HepG2 (cell line): Measurements from ENCODE around the gene CERT1. TPM values are rescaled to one million over a fixed set of nuclear protein-coding genes. Genes with fewer than 3 reads are reported as not detected.

Experiments used
- ATAC-seq: fragments of 200-7000 bp; cut with Tn5 transposase; 3 replicates; pipeline ENCODE4 v1.9.1; 2020; ENCODE audit warnings: mild to moderate bottlenecking, moderate library complexity
- BruUV-seq: library from RNA; stranded (reverse); fragments of 400-500 nt; replicated peaks from 2 replicates; lab custom pipeline; 2021; lab: Mats Ljungman, UMichigan
- CTCF ChIA-PET: fragments of 300-600 bp; formaldehyde crosslinking; extraction: SDS; loops from one replicate; lab custom pipeline; 2021; ENCODE audit warnings: low total read pairs, inconsistent platforms, low intra/inter-chr PET ratio; lab: Yijun Ruan, JAX
- POLR2A ChIA-PET: fragments of 350-600 bp; sonication (Branson Sonifier 250); formaldehyde crosslinking; loops from one replicate; lab custom pipeline; 2020; ENCODE audit warnings: antibody characterized with exemption, inconsistent platforms; lab: Yijun Ruan, JAX
- DNase-seq: peaks from one replicate; pipeline ENCODE4 v3.0.0-alpha.2; 2015; ENCODE audit warnings: low spot score
- FAIRE-seq: peaks from 3 replicates; lab custom pipeline; 2011; peaks lifted over from hg19 to GRCh38; lab: Jason Lieb, UNC
- H2AFZ ChIP-seq: one replicate; pipeline ENCODE4 v1.6.1; 2011; ENCODE audit warnings: low read length, inconsistent platforms
- H3K27ac ChIP-seq: fragments of 300-600 bp; 3 replicates; pipeline ENCODE4 v1.8.0; 2011; ENCODE audit warnings: mixed run types, mild to moderate bottlenecking, mixed read lengths, low read length, inconsistent platforms; ENCODE audit not compliant: insufficient read depth; ENCODE audit errors: extremely low read length
- H3K27me3 ChIP-seq, 2 experiments: fragments of 200-600 bp in 1 of 2; 2 replicates in 1 of 2; 3 replicates in 1 of 2; pipeline versions ENCODE4 v1.6.0 to v1.8.0; 2011; ENCODE audit warnings: low read length in 2 of 2, mild to moderate bottlenecking in 2 of 2, moderate library complexity in 2 of 2, inconsistent platforms in 1 of 2; ENCODE audit not compliant: insufficient read depth in 2 of 2, control insufficient read depth in 1 of 2
- H3K36me3 ChIP-seq, 2 experiments: fragments of 200-600 bp in 1 of 2; replicated peaks in 1 of 2; 2 replicates in 1 of 2; 3 replicates in 1 of 2; pipeline versions ENCODE4 v1.5.1 to v1.8.0; 2011; ENCODE audit warnings: low read length in 2 of 2, inconsistent platforms in 1 of 2; ENCODE audit not compliant: insufficient read depth in 2 of 2, control insufficient read depth in 1 of 2
- H3K4me1 ChIP-seq: 2 replicates; pipeline ENCODE4 v1.5.1; 2012; ENCODE audit warnings: low read length, inconsistent platforms; ENCODE audit not compliant: insufficient read depth
- H3K4me2 ChIP-seq: 2 replicates; pipeline ENCODE4 v1.6.0; 2011; ENCODE audit warnings: low read depth, low read length, inconsistent platforms
- H3K4me3 ChIP-seq, 3 experiments: fragments of 200-600 bp in 1 of 3; sonication (generic), shearing (Covaris generic) in 1 of 3; replicated peaks in 1 of 3; 2 replicates each; pipeline ENCODE4 v1.5.1; 2011 to 2016; ENCODE audit warnings: low read length in 3 of 3, inconsistent platforms in 2 of 3, low read depth in 2 of 3, mild to moderate bottlenecking in 2 of 3, control low read depth in 1 of 3, mixed read lengths in 1 of 3; ENCODE audit not compliant: insufficient read depth in 1 of 3
- H3K79me2 ChIP-seq: one replicate; pipeline ENCODE4 v1.6.1; 2011; ENCODE audit warnings: low read length, inconsistent platforms; ENCODE audit not compliant: insufficient read depth
- H3K9ac ChIP-seq: 2 replicates; pipeline ENCODE4 v1.6.0; 2011; ENCODE audit warnings: mild to moderate bottlenecking, low read depth, low read length, inconsistent platforms; ENCODE audit not compliant: insufficient read depth
- H3K9me3 ChIP-seq: 2 replicates; pipeline ENCODE4 v1.5.1; 2012; ENCODE audit warnings: mild to moderate bottlenecking, low read length
- H4K20me1 ChIP-seq: 2 replicates; pipeline ENCODE4 v1.6.0; 2011; ENCODE audit warnings: inconsistent platforms, mild to moderate bottlenecking, low read length, moderate library complexity; ENCODE audit not compliant: insufficient read depth
- HMG20B ChIP-seq: conservative IDR thresholded peaks from 2 replicates; pipeline ENCODE4 v1.6.1; 2016; ENCODE audit warnings: missing genetic modification reagents, missing compliant biosample characterization
- MIXL1 ChIP-seq: IDR thresholded peaks from 2 replicates; pipeline ENCODE4 v1.6.1; 2016
- PBX2 ChIP-seq: IDR thresholded peaks from 2 replicates; pipeline ENCODE4 v1.6.1; 2016; ENCODE audit warnings: control low read depth
- PBX3 ChIP-seq: sonication (generic); formaldehyde crosslinking; IDR thresholded peaks from 2 replicates; pipeline ENCODE4 v1.8.1; 2023; ENCODE audit warnings: missing genetic modification reagents, inconsistent platforms, borderline replicate concordance
- POLR2A ChIP-seq, 2 experiments: IDR thresholded peaks; 2 replicates each; pipeline ENCODE4 v1.6.1; 2011; ENCODE audit warnings: low read depth in 2 of 2, low read length in 2 of 2, mild to moderate bottlenecking in 1 of 2, moderate library complexity in 1 of 2; ENCODE audit not compliant: insufficient read depth in 1 of 2
- WGBS: methylation state at CpG from one replicate; pipeline ENCODE4 v1.1.6; 2017; ENCODE audit warnings: low lambda C conversion rate; 5-methylcytosine and 5-hydroxymethylcytosine counted together
- in situ Hi-C: cut with HindIII; loops from 2 replicates; pipeline ENCODE4 v1.10.0; 2017; ENCODE audit warnings: low pct_unique_long_range_greater_than_20kb; ENCODE audit not compliant: extremely low pct_ligation_motif_present
- intact Hi-C: fragments of 100-400 bp; cut with micrococcal nuclease; formaldehyde crosslinking; loops from one replicate; pipeline ENCODE4 v1.10.0; 2022; ENCODE audit not compliant: unreplicated experiment
- polyA plus RNA-seq, 8 experiments: library from polyadenylated mRNA; depleted of rRNA in 3 of 8; stranded (reverse) in 7 of 8; unstranded in 1 of 8; fragments of >200 nt; fragmentation: Illumina TruSeq in 4 of 8; extraction: Trizol in 4 of 8; gene quantifications; 2 replicates each; pipeline versions ENCODE4 v1.2.1 to v1.2.3, GENCODE V29; 2011 to 2016; ENCODE audit warnings: low read depth in 4 of 8, missing spikeins in 1 of 8, mixed read lengths in 1 of 8; ENCODE audit not compliant: insufficient read depth in 1 of 8
- total RNA-seq, 5 experiments: library from RNA; depleted of rRNA; stranded (reverse); fragments of >200 nt; fragmentation: Illumina TruSeq; extraction: Trizol; gene quantifications; 2 replicates each; pipeline ENCODE4 v1.2.3, GENCODE V29; 2016; ENCODE audit warnings: low read depth in 1 of 5
- TF ChIP-seq, protein P1 (sequence below): sonication (generic); formaldehyde crosslinking; IDR thresholded peaks from 2 replicates; pipeline ENCODE4 v1.5.0; 2020; ENCODE audit warnings: missing genetic modification reagents, mild to moderate bottlenecking, borderline replicate concordance
- TF ChIP-seq, protein P2 (sequence below): sonication (generic); formaldehyde crosslinking; IDR thresholded peaks from 2 replicates; pipeline ENCODE4 v1.8.0; 2022; ENCODE audit warnings: mild to moderate bottlenecking, missing genetic modification reagents, moderate library complexity

CERT1 gene
- total and polyA plus RNA-seq, 2 of the 13 experiments (the other 11 are each of a cell fraction or from before 2014, with no cell fraction given): 8.2 to 12.7 TPM

DNA sequence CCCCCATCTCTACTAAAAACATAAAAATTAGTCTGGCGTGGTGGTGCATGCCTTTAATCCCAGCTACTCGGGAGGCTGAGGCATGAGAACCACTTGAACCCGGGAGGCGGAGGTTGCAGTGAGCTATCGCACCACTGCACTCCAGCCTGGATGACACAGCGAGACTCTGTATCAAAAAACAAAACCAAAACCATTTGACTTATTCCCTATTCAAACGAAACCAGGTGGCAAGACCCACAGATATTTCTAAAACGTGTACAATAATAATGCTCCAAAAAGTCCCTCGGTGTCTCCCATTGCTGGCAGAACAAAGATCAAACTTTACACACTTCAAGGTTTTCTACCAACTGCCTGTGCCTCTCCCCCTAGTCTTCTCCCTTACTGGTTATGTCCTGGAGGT is 144.6 kb downstream of the CERT1 start (continued):
- TF ChIP-seq PBX2 (CRISPR knock-in tag): no peak

DNA sequence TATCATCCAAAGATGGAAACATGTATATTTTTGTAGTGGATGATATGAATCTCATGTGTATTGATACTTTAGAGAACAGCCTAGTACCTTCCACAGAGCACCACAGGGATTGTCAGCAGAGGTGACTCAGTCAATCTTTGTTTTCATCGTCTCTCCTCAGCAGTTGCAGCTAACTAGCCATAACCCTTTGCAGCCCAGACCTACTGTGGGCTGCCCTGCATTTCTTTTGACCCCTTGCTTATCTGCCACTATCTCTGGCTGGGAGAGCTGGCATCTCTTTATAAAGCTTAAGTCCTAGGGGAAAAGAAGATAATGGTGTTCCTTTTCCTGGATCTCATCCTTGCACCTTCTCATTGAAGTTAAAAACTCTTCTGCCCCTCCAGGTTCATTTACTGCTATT is 145.7 kb downstream of the CERT1 start:
- POLR2A ChIA-PET: interaction anchor here (1.5 kb wide), 1 partner anchor 29 kb away, joined by 7 read pairs; the partner anchor contains the start of gene HMGCR
- Histone ChIP-seq H3K4me3 (no peak overlapping the region), H3K27ac (no peak overlapping the region), H3K9ac (no peak overlapping the region)
- BruUV-seq: no TSS peak
- in situ Hi-C loops: no loop called here
- FAIRE-seq: no peak
- intact Hi-C loops: no loop called here
- TF ChIP-seq POLR2A (IDR thresholded peaks at IDR 0.05; ENCODE audit: insufficient read depth in 1 of 2, low read depth in 2 of 2, low read length in 2 of 2) (peak in 1 of 2 experiments; percentile 45; a peak in 1 of 4 replicates), MIXL1 (no peak), PBX3 (CRISPR knock-in tag) (no peak), HMG20B (CRISPR knock-in tag) (no peak)
- TF ChIP-seq, protein P1, sequence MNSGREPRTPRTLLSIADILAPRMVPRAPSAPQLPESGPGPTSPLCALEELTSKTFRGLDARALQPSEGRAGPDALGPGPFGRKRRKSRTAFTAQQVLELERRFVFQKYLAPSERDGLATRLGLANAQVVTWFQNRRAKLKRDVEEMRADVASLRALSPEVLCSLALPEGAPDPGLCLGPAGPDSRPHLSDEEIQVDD: no peak
- TF ChIP-seq, protein P2, sequence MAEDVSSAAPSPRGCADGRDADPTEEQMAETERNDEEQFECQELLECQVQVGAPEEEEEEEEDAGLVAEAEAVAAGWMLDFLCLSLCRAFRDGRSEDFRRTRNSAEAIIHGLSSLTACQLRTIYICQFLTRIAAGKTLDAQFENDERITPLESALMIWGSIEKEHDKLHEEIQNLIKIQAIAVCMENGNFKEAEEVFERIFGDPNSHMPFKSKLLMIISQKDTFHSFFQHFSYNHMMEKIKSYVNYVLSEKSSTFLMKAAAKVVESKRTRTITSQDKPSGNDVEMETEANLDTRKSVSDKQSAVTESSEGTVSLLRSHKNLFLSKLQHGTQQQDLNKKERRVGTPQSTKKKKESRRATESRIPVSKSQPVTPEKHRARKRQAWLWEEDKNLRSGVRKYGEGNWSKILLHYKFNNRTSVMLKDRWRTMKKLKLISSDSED (CRISPR knock-in tag): no peak
- TF ChIP-seq, all 625 proteins: peak for 1
- DNase-seq: no peak
- no peaks in the 10 kb centered on the region for H3K36me3 ChIP-seq
- no peak overlapping the region for H2AFZ ChIP-seq
- peak; percentile 8 for ATAC-seq
- H3K4me2 ChIP-seq: no peak overlapping the region
- no peaks in the 10 kb centered on the region for H3K79me2 ChIP-seq
- H3K4me1 ChIP-seq: no peaks in the 10 kb centered on the region
- no peaks in the 10 kb centered on the region for H3K27me3 ChIP-seq
- WGBS: 73% methylated on average over 1 of the region's 1 CpG
- no peaks in the 10 kb centered on the region for H3K9me3 ChIP-seq
- CTCF ChIA-PET: no interaction called here
- H4K20me1 ChIP-seq: 0 out of 2 replicates have a peak, but pooled peaks cover 3% of the 10 kb centered on the region
